Hypothalamus (tissue), 51 donors: ENCODE data around the gene ATP1B4.

Experiments used
- DNase-seq, 51 donors: peaks; one replicate each; lab custom pipeline; 2025; lab: John Stamatoyannopoulos, UW

ATP1B4 gene

DNA sequence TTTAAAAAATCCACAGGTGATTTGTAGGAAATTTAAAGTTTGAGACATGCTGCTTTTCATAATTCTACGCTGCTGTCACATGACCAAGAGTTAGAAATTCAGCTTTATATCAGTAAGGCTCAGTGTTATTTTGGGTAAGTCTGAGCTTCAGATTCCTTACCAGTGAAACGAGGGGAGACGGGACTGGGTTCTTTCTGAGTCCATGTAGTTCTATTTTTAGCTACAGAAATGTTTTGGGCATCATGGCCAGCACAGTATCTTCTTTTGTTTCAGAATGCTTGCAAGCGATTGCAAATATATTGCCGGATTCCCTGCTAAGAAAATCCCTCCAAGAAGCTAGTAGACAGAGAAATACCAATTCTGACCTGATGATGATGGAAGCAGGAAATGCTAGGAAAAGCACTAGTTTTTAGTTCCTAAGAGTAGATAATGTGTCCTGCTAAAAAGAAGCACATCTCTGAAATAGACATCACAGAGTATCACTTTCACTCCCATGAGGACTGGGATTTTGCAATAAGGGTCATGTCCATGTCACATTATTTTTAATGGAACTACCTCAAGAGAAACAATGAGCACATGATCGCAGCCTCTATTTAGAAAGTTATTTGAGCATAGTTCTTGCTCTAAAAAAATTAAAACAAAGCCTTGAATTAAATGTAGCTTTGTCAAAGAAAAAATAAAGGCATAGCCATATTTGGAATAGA, 10.9 kb downstream of the ATP1B4 start:
- DNase-seq: no peak

GRCh38 chrX:120377179-120377578, 15.3 kb downstream of the ATP1B4 start:
- DNase-seq: no peak

GRCh38 chrX:120377715-120378114, 15.8 kb downstream of the ATP1B4 start:
- DNase-seq: no peak

- DNase-seq: no peak
These were observed 16.7 kb downstream of the ATP1B4 start for GRCh38 chrX:120378570-120378969.

- no peak for DNase-seq
These were observed 18.2 kb downstream of the ATP1B4 start for GRCh38 chrX:120379937-120380681.

DNA sequence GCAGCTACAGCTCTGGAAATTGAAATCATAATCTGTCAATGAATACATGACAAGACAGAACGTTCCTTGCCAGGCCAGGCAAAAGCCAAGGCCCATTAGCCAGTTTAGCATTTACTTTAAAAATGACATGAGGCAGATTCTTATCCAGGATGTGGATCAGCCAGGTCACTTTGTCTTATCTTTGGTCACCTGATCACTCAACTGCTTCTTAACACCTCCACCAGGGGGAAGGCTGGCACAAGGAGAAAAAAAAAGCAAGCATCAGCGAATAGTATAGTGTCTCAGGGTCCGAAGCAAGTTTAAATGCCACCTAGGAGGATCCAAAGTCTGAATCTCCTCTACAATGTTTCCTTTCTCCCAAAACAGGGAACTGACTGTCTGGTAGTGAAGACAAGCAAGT, 18.8 kb downstream of the ATP1B4 start:
- DNase-seq: no peak

DNA sequence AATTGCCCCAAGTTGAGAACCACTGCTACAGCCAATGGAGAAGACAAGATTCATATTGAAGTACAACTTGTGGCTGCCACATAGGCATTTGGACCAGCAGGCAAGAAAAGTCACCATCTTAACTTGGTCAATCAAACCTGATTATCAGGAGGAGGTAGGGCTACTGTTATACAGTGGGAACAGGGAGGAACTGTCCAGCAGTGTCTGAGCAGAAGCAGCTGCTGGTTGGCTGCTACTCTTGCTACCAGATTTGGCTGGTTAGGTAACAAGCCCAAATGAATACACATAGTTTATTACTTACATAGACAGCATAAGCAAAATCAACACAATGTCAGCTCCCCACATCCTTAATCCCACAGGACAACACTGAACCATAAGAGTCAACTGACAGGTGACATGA, 39.4 kb downstream of the ATP1B4 start:
- DNase-seq: no peak

DNA sequence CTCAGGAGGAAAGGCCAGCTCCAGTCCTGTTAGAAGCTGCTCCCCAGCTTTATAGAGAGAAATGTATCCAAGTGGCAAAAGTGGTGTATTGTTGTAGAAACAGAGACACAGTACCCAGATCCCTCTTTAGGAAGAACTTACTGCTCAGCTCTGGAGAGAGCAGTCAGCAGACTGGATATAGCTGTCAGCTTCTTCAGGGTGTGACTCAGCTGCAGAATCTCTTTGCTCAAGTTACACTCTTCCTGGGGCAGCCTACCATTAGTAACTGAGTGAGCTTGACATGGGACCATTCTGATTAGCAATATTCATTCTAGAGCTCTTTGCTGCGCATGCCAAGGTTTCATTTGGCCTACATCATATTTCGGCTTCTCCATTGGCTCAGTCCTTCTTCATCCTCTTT, 40.5 kb downstream of the ATP1B4 start:
- DNase-seq: no peak

DNA sequence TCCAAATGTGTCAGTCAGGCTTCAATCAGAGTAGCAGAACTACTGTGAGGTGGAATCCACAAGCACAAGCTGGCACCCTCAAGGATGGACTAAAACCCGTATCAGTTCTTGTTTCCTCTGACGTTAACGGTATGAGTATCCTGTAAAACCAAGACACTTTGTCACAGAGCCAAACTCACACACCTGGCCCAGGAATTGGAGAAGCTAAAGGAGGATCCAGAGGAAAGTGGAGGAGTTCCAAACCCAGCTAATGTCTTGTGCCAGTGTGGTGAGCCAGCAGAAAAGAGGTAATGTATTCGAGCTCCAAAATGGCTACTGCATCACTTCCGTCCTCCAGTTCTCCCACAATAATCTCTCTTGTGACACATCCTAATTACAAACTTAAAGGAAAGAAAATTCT, 44.7 kb downstream of the ATP1B4 start:
- DNase-seq: no peak

GRCh38 chrX:120408168-120408567, 46.3 kb downstream of the ATP1B4 start:
- DNase-seq: no peak

DNA sequence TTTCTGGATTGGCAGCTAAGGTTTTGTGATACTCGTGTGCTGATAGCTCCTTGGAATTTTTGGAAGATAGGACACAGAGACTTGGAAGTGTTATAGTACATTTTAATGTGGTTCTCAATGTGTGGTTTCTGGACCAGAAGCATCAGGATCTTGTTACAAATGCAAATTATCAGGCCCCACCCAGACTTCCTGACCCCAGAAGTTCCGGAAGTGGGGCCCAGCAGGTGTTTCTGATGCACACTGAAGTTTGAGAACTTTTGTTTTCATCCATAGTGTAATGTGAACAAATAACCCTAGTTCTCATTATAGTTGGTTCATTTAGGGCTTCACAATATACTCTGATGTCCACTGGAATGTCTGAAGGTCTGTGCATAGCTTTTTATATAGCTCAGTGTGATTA, 57.6 kb downstream of the ATP1B4 start:
- DNase-seq: no peak

DNA sequence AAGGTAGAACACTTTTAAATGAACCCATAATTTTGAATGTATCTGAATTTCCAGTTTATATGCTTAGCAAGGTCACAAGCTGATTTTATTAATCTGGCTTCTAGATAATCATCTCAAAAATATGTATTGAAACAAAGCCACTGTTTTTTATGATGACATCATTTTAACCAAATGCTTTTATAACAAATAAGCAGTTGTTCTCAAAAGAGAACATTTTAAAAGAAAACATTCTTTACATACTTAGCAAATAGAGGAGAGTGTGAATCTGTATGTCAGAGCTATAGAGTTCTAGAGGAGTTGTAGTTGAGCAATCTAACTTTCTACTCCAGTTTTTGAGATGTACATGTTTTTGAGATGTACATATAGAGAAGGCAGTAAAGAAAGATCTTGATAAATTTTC, 64.7 kb downstream of the ATP1B4 start:
- no peak for DNase-seq

DNA sequence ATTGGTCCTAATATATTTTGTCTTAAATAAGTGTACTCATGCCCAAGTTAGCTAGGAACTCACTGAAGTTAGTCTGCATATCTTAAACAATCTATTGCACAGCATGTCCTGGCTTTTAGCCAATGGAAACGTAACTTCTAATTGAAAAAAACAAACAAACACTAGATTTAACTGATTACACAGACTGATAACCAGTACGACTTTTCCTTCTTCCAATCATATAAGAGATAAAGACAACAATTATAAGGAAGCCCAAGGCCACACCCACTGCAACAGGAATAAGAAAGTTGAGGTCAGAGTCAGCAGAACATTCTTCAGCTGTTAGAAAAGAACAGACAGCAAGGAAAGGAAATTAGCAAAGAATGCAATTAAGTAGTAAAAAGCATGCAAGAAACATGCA, 66.4 kb downstream of the ATP1B4 start:
- no peak for DNase-seq

- DNase-seq: no peak
These were observed 68.1 kb downstream of the ATP1B4 start for GRCh38 chrX:120429776-120430540.
